ENCODE results near the gene GABRA5. TPM values are rescaled to one million over a fixed set of nuclear protein-coding genes. Genes with fewer than 3 reads are reported as not detected.

Gene GABRA5
- polyA plus RNA-seq, 1 donor from 2014 or later = 25.3 TPM

DNA sequence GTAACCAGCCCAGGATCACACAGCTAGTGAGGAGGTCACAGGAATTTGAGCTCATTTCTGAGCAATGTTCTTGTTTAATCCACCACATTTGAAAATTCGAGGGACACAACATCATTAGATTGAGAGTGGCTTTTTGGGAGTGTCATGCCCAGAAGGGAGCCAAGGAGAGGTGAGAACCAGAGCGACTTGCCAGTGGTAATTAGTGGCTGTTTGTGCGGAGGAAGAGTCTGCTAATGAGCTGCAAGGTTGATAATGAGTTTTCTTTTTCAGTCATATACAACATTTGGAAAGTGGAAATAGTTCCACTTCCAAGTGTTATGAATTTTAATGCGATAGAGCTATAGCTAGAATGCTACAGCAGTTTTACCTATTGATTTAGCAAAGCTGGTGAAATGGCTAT is 19.7 kb downstream of the GABRA5 start:
- no peaks in the 10 kb centered on the region for H3K79me2 ChIP-seq (replicated peaks; ENCODE audit: insufficient read depth, low read length)
- H3K4me2 ChIP-seq (ENCODE audit: low read length) = no peak overlapping the region
- TF ChIP-seq TAF1 (IDR thresholded peaks at IDR 0.05; ENCODE audit: low read depth) (no peak), MXI1 (conservative IDR thresholded peaks at IDR 0.05; ENCODE audit: poor library complexity, severe bottlenecking) (no peak)
- no peak overlapping the region for H2AFZ ChIP-seq (ENCODE audit: low read depth, low read length)
- H3K9ac ChIP-seq (ENCODE audit: low read length) = no peak overlapping the region
- H3K27me3 ChIP-seq (ENCODE audit: insufficient read depth, low read depth, low read length) = no peaks in the 10 kb centered on the region
- no peaks in the 10 kb centered on the region for H3K9me3 ChIP-seq (ENCODE audit: low read length)
- no peaks in the 10 kb centered on the region for H3F3A ChIP-seq (ENCODE audit: insufficient read depth, low read length, poor library complexity, severe bottlenecking)
- H4K20me1 ChIP-seq (ENCODE audit: insufficient read depth) = no peaks in the 10 kb centered on the region
- no peaks in the 10 kb centered on the region for H3K9me2 ChIP-seq (ENCODE audit: insufficient read depth, low read length)
- no peak overlapping the region for H3K27ac ChIP-seq (ENCODE audit: low read length)
- H3K36me3 ChIP-seq (ENCODE audit: insufficient read depth, low read length) = no peaks in the 10 kb centered on the region
- no peak overlapping the region for H3K4me3 ChIP-seq (ENCODE audit: low read length)

DNA sequence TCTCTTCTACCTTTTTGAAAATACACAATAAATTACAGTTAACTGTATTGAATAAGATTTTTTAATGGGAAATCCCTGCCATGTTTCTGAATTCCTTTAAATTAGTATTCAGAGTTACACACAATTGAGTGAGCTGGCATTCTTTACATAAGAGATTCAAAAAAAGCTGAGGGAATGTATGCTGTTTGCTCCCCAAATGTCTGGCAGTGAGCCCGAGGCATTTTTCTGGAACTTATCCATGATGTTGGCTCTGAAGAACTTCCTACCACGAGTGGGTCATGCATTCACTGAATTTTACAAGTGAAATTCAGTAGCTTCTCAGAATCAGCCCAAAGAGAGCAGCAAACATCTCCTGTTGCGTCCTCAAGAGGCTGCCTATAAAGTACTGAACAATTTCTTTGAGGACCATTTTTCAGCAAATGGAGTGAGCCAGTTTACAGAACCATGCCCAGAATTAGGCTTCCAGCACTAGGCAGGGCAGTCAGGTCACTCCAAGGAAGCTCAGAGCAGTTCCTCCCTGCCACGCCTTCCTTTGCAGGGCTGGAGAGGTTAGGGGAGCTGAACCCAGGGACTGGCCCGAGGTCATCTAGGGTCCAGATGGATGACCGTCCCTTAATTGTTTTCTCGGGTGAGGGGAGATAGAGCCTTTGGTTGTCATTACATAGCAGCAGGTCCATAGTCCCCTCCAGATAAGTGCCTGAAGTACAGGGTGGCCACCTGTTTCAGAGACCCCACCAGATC is 21.2 kb downstream of the GABRA5 start:
- TF ChIP-seq SMC3 (conservative IDR thresholded peaks at IDR 0.05; ENCODE audit: poor library complexity) = no peak
- no peak for TF ChIP-seq EZH2 (IDR thresholded peaks at IDR 0.05; ENCODE audit: borderline replicate concordance, insufficient read depth, low read length, poor library complexity, severe bottlenecking)
- TF ChIP-seq, protein P1, sequence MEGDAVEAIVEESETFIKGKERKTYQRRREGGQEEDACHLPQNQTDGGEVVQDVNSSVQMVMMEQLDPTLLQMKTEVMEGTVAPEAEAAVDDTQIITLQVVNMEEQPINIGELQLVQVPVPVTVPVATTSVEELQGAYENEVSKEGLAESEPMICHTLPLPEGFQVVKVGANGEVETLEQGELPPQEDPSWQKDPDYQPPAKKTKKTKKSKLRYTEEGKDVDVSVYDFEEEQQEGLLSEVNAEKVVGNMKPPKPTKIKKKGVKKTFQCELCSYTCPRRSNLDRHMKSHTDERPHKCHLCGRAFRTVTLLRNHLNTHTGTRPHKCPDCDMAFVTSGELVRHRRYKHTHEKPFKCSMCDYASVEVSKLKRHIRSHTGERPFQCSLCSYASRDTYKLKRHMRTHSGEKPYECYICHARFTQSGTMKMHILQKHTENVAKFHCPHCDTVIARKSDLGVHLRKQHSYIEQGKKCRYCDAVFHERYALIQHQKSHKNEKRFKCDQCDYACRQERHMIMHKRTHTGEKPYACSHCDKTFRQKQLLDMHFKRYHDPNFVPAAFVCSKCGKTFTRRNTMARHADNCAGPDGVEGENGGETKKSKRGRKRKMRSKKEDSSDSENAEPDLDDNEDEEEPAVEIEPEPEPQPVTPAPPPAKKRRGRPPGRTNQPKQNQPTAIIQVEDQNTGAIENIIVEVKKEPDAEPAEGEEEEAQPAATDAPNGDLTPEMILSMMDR (IDR thresholded peaks at IDR 0.05; ENCODE audit: poor library complexity, severe bottlenecking) = no peak
- TF ChIP-seq POLR2AphosphoS5 (IDR thresholded peaks at IDR 0.05) = no peak

DNA sequence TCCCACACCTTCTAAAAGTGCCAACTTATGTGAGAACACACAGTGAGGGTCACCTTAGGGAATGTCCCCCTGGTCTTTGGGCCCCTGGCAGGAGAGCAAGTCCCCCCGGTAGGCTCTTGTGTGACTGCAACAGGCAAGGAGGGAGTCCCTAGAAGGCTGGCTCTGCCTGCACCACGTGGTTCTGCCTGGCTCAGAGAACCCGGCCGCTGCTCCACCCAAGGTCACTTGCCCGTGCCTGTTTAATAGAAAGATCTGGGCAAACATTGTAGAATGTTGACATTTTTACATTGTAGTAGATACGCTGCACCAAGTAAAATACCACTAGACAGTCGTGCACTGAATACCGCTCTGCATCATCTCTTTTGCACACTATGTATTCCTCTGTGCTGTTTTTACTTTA is 21.9 kb downstream of the GABRA5 start:
- Histone ChIP-seq H2AFZ (ENCODE audit: low read depth, low read length) (no peak overlapping the region), H3K9ac (ENCODE audit: low read length) (no peak overlapping the region), H3K27me3 (ENCODE audit: insufficient read depth, low read depth, low read length) (no peaks in the 10 kb centered on the region), H4K20me1 (ENCODE audit: insufficient read depth) (no peaks in the 10 kb centered on the region), H3K36me3 (ENCODE audit: insufficient read depth, low read length) (no peaks in the 10 kb centered on the region), H3K9me3 (ENCODE audit: low read length) (no peaks in the 10 kb centered on the region), H3K4me2 (ENCODE audit: low read length) (no peak overlapping the region), H3F3A (ENCODE audit: insufficient read depth, low read length, poor library complexity, severe bottlenecking) (no peaks in the 10 kb centered on the region), H3K27ac (ENCODE audit: low read length) (no peak overlapping the region), H3K79me2 (replicated peaks; ENCODE audit: insufficient read depth, low read length) (no peaks in the 10 kb centered on the region), H3K4me3 (ENCODE audit: low read length) (no peak overlapping the region), H3K9me2 (ENCODE audit: insufficient read depth, low read length) (no peaks in the 10 kb centered on the region)
- no peak for TF ChIP-seq EP300 (conservative IDR thresholded peaks at IDR 0.05; ENCODE audit: poor library complexity, severe bottlenecking)
- TF ChIP-seq MXI1 (conservative IDR thresholded peaks at IDR 0.05; ENCODE audit: poor library complexity, severe bottlenecking) = no peak
- TF ChIP-seq EZH2 (IDR thresholded peaks at IDR 0.05; ENCODE audit: borderline replicate concordance, insufficient read depth, low read length, poor library complexity, severe bottlenecking) = no peak
- no peak for TF ChIP-seq RAD21 (conservative IDR thresholded peaks at IDR 0.05)
- no peak for TF ChIP-seq SMC3 (conservative IDR thresholded peaks at IDR 0.05; ENCODE audit: poor library complexity)
- TF ChIP-seq, protein P1 (IDR thresholded peaks at IDR 0.05; ENCODE audit: poor library complexity, severe bottlenecking) = no peak
- no peak for TF ChIP-seq TAF1 (IDR thresholded peaks at IDR 0.05; ENCODE audit: low read depth)
- no peak for TF ChIP-seq POLR2AphosphoS5 (IDR thresholded peaks at IDR 0.05)
- TF ChIP-seq, protein P2, sequence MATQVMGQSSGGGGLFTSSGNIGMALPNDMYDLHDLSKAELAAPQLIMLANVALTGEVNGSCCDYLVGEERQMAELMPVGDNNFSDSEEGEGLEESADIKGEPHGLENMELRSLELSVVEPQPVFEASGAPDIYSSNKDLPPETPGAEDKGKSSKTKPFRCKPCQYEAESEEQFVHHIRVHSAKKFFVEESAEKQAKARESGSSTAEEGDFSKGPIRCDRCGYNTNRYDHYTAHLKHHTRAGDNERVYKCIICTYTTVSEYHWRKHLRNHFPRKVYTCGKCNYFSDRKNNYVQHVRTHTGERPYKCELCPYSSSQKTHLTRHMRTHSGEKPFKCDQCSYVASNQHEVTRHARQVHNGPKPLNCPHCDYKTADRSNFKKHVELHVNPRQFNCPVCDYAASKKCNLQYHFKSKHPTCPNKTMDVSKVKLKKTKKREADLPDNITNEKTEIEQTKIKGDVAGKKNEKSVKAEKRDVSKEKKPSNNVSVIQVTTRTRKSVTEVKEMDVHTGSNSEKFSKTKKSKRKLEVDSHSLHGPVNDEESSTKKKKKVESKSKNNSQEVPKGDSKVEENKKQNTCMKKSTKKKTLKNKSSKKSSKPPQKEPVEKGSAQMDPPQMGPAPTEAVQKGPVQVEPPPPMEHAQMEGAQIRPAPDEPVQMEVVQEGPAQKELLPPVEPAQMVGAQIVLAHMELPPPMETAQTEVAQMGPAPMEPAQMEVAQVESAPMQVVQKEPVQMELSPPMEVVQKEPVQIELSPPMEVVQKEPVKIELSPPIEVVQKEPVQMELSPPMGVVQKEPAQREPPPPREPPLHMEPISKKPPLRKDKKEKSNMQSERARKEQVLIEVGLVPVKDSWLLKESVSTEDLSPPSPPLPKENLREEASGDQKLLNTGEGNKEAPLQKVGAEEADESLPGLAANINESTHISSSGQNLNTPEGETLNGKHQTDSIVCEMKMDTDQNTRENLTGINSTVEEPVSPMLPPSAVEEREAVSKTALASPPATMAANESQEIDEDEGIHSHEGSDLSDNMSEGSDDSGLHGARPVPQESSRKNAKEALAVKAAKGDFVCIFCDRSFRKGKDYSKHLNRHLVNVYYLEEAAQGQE (IDR thresholded peaks at IDR 0.05; ENCODE audit: borderline replicate concordance) = no peak

More for the DNA sequence above, 21.2 kb downstream of the GABRA5 start:
- Histone ChIP-seq H3K36me3 (ENCODE audit: insufficient read depth, low read length) (no peaks in the 10 kb centered on the region), H4K20me1 (ENCODE audit: insufficient read depth) (no peaks in the 10 kb centered on the region), H3K9me2 (ENCODE audit: insufficient read depth, low read length) (no peaks in the 10 kb centered on the region), H3F3A (ENCODE audit: insufficient read depth, low read length, poor library complexity, severe bottlenecking) (no peaks in the 10 kb centered on the region), H2AFZ (ENCODE audit: low read depth, low read length) (no peak overlapping the region), H3K27ac (ENCODE audit: low read length) (no peak overlapping the region), H3K27me3 (ENCODE audit: insufficient read depth, low read depth, low read length) (no peaks in the 10 kb centered on the region), H3K79me2 (replicated peaks; ENCODE audit: insufficient read depth, low read length) (no peaks in the 10 kb centered on the region), H3K4me2 (ENCODE audit: low read length) (no peak overlapping the region), H3K9ac (ENCODE audit: low read length) (no peak overlapping the region), H3K9me3 (ENCODE audit: low read length) (no peaks in the 10 kb centered on the region), H3K4me3 (ENCODE audit: low read length) (no peak overlapping the region)

Data from neural cell (in vitro differentiated cells).